GM19035 (cell line): ENCODE data around the gene PRAMEF8.
"Not testable (repeated sequence)": the region's sequence is repeated elsewhere in the genome, so short reads cannot be mapped to it uniquely, and the experiment has no call there.

Experiments
- ATAC-seq: cut with Tn5 transposase; IDR thresholded peaks from one replicate; pipeline ENCODE4 v1.9.1; 2021; ENCODE audit not compliant: unreplicated experiment

The PRAMEF8 gene

DNA sequence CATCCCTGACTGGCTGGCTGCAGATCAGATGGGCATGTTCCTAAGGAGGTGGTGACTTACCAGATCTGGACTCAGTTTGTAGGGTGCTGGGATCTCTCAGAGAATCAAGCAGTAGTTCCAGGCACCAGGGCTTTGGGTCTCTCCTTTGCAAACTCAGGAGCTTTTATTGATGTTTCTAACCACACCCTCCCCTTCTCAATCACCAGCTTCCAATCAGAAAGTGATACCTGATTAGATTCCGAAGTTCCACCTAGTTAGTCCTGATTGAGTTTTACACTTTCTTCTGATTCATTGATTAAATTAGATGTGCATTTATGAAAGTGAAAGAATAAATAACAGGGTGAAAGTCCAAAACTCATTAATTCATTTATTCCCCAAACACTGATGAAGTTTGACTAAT is at the start of gene PRAMEF8:
Gene PRAMEF8, minus strand, starts transcription at position 101 of the 400 bp plus-strand sequence. CDS start 1,046 bp downstream, outside the sequence.
- not testable (repeated sequence) for ATAC-seq

DNA sequence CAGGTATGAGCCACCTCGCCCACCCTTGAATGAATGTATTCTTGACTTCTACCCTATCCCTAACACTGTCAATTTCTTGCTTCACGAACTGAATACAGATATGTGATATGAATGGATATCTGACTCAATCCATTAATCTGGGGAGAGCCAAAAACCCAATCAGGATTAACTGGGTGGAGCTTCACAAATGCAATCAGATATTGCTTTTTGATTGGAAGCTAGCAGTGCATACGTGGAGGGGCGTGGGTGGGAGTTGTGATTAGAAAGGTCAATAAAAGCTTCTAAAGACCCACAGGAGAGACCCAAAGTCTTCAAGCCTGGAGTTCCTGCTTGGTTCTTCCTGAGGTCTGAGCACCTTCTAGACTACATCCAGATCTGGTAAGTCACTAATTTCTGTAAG is 30.3 kb upstream of the PRAMEF8 start, which contains the start of gene PRAMEF15:
Gene PRAMEF15, plus strand, starts transcription at position 301 of the 400 bp plus-strand sequence. CDS start 2,827 bp downstream, outside the sequence.
- not testable (repeated sequence) for ATAC-seq

DNA sequence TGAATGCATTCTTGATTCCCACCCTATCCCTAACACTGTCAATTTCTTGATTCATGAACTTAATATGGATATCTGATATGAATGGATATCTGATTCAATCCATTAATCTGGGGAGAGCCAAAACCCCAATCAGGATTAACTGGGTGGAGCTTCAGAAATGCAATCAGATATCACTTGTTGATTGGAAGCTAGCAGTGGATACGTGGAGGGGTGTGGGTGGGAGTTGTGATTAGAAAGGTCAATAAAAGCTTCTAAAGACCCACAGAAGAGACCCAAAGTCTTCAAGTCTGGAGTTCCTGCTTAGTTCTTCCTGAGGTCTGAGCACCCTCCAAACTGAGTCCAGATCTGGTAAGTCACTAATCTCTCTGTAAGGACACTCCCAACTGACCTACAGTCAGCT is 18.3 kb upstream of the PRAMEF8 start, which contains the start of gene PRAMEF33:
Gene PRAMEF33, plus strand, starts transcription at position 301 of the 400 bp plus-strand sequence. CDS start 2,416 bp downstream, outside the sequence.
- ATAC-seq: not testable (repeated sequence)

DNA sequence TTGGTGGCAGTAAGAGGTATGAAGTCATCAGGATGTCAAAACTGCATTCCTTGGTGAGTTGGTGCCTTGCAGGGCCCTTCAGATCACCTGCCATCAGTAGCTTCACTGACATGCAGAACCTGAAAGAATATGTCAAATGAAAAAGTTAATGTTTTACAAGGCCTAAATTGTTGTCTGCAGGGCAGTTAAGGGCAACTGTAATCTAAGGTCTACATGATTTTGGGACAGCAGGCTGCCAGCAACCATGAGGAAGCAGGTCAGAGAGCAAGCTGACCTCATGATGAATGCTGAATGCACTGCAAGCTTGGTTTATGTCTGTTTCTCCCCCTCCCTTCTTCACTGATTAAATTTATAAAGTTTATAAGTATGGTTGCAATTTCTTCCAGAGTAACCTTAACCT is 17.3 kb upstream of the PRAMEF8 start:
- ATAC-seq: not testable (repeated sequence)

DNA sequence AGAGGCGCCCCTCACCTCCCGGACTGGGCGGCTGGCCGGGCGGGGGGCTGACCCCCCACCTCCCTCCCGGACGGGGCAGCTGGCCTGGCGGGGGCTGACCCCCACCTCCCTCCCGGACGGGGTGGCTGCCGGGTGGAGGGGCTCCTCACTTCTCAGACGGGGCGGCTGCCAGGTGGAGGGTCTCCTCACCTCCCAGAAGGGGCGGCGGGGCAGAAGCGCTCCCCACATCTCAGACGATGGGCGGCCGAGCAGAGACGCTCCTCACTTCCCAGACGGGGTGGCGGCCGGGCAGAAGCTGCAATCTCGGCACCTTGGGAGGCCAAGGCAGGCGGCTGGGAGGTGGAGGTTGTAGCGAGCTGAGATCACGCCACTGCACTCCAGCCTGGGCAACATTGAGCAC is 13.8 kb upstream of the PRAMEF8 start:
- not testable (repeated sequence) for ATAC-seq

DNA sequence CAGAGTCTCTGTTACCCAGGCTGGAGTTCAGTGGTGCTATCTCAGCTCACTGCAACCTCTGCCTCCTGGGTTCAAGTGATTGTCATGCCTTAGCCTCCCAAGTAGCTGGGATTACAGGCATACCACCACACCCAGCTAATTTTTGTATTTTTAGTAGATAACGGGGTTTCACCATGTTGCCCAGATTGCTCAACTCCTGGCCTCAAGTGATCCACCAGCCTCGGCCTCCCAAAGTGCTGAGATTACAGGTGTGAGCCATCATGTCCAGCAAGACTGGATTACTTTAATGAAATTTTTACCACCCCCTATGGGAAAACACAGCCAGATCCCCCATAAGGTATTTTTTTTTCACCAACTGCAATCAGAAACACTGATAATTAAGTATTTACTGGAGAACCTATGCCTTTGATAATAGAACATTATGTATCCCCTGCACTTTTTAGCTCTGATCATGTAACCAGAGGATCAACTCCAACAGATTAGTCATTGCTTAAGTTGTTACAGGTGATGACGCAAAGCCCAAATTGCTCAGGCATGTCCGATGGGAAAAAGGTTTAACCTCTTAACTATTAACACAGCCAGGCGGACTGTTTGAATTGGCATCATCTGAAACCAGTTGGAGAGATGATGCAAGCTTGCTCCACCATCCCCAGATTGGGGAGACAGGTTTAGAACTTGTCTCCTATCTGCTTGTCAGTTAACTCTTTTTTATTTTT is 12.4 kb upstream of the PRAMEF8 start:
- not testable (repeated sequence) for ATAC-seq

DNA sequence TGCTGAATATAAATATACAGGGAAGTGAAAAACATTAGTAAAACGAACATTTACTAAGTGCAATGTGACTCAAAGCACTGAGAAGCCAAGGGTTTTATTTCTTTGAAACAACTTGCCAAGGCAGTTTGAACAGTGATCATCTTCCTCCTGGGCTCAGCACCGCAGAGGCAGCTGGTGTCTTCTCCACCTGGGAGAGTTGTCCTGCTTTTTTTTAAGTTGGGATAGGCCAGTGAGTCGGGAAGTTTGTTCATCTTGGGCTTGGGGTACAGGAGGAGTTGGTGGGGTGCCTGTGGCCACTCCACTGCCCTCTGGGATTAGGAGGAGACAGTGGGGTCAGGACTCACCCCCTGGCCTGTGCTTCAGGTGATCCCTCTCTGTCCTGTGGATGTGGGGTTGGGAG is 4.1 kb upstream of the PRAMEF8 start:
- not testable (repeated sequence) for ATAC-seq

DNA sequence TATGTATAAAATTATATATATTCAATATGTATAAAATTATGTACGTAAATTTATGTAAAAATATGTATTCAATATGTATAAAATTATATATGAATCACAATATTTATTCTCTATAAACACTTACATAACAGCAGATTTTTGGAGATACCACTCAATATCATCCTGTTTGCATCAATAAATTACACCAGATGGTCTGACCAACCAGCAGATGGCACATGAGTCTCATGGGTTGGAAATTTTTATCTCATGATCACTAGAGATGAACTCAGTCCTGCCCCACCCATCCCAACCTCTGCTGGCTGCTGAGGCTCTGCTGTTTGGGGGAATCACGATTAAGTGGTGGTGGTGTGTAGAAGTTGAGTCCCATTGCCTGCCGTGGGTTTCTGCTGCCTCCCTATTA is 5.3 kb downstream of the PRAMEF8 start:
- not testable (repeated sequence) for ATAC-seq

DNA sequence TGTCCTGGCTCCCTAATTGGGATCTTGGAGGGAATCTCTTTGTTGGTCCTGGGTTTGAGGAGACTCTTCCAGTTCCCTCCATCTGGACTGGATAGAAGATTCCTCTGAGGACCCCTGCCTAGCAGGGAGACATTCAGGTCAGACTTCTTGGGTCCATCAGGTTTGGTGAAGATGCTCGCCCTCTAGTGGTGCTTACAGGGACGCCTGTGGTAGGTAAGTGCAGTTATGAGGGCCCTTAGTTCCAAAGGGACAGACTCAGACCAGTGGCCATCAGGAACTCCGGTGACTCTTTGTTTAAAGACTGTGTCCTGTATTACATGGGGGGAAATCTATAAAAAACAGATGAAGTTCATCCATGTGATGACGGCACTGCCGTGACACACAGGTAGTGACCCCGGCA is 7.9 kb downstream of the PRAMEF8 start:
- ATAC-seq: not testable (repeated sequence)

DNA sequence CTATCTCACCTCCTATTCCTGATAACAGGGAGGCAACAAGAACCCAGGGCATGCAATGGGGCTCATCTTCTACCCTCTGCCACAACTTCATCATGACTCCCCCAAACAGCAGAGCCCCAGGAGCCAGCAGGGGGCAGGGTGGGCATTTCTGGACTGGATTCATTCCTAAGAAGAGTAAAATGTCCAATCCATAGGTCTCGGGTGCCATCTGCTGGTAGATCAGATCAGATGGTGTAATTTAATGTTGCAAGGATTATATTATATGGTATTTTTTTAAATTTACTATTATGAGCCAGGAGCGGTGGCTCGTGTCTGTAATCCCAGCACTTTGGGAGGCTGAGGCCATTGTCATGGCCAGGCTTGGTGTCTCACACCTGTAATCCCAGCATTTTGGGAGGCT is 19.8 kb downstream of the PRAMEF8 start:
- not testable (repeated sequence) for ATAC-seq

DNA sequence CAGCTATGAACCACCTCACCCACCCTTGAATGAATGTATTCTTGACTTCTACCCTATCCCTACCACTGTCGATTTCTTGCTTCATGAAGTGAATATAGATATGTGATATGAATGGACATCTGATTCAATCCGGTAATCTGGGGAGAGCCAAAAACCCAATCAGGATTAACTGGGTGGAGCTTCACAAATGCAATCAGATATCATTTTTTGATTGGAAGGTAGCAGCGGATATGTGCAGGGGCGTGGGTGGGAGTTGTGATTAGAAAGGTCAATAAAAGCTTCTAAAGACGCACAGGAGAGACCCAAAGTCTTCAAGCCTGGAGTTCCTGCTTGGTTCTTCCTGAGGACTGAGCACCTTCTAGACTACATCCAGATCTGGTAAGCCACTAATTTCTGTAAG is 31.0 kb downstream of the PRAMEF8 start, which contains the start of gene PRAMEF5:
Gene PRAMEF5, plus strand, starts transcription at position 301 of the 400 bp plus-strand sequence. CDS start 5,071 bp downstream, outside the sequence.
- ATAC-seq: not testable (repeated sequence)

DNA sequence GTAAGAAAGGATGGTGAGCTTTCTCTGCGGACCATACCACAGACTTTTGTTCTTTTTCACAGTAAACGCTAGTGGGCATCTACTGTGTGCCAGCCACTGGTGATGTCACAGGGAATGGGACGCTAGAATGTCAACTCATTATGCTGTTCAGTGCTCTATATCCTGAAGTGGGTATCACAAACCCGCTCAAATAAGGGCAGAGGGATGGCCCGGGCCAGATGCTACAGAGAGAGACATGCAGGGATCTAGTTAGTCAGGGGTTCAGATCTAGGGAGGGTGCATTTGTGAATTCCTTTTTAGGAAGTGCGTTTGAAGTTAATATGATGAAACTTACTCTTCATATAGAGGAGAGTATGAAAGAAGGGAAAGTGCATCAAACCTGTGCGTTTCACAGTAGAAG is 37.8 kb downstream of the PRAMEF8 start:
- not testable (repeated sequence) for ATAC-seq

DNA sequence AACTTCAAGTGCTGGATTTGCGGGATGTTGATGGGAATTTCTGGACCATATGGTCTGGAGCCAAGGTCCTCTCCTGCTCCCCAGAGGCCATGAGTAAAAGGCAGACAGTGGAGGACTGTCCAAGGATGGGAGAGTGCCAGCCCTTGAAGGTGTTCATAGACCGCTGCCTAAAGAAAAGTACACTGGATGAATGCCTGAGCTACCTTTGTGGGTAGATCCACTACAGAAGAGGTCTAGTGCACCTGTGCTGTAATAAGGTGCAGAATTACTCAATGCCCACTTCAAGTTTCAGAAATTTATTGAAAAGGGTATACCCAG is 38.4 kb downstream of the PRAMEF8 start:
- ATAC-seq: not testable (repeated sequence)

DNA sequence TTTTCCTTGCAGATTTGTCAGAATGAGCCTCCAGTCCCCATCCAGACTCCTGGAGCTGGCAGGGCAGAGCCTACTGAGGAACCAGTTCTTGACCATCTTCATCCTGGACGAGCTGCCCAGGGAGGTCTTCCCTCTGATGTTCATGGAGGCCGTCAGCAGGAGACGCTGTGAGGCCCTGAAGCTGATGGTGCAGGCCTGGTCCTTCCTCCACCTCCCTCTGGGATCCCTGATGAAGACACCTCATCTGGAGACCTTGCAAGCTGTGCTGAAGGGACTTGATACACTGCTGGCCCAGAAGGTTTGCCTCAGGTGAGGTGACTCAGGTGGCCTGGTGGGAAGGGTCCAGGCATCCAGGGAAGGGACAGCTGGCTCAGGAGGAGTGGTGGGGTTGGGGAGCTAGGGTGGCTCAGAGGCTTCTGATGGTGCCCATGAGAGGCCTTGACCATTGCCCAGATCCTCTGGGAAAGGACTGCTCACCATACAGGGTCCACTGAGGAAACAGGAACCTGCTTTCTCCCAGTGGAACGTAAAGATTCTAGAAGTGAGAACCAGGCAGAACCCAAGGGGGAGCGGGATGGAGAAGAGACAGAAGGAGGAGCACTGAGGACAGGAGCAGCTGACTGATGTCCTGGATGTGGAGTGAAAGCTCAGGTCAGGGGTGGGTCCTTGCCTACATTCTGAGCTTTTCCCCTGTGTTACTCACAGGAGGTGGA is 38.9 kb downstream of the PRAMEF8 start:
- ATAC-seq: not testable (repeated sequence)

DNA sequence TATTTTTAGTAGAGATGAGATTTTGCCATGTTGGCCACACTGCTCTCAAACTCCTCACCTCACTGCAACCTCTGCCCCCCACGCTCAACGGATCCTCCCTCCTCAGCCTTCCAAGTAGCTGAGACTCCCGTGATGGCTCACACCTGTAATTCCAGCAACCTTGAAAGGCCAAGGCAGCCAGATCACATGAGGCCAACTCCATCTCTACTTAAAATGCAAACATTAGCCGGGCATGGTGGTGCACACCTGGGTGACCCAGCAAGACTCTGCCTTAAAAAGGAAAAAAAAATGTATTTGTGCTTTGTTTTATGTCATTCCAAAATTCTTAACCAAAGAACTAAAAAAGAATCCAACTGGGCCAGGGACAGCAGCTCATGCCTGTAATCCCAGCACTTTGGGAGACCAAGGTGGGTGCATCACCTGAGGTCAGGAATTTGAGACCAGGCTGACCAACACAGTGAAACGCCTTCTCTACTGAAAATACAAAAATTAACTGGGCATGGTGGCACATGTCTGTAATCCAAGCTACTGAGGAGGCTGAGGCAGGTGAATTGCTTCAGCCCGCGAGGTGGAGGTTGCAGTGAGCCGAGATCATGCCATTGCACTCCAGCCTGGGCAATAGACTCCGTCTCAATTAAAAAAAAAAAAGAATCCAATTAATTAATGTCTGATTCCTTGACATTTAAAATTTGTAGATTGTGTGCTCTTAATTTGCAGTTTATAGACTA is 41.2 kb downstream of the PRAMEF8 start:
- not testable (repeated sequence) for ATAC-seq

DNA sequence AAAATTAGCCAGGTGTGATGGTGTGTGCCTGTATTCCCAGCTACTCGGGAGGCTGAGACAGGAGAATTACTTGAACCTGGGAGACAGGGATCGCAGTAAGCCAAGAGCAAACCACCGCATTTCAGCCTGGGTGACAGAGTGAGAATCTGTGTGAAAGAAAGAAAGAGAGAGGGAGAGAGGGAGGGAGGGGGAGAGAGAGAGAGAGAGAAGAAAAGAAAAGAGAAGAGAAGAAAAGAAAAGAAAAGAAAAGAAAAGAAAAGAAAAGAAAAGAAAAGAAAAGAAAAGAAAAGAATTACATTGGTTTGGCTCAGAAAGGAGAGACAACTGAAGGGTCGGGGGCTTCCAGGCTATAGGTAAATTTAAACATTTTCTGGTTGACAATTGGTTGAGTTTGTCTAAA is 45.3 kb downstream of the PRAMEF8 start:
- not testable (repeated sequence) for ATAC-seq

DNA sequence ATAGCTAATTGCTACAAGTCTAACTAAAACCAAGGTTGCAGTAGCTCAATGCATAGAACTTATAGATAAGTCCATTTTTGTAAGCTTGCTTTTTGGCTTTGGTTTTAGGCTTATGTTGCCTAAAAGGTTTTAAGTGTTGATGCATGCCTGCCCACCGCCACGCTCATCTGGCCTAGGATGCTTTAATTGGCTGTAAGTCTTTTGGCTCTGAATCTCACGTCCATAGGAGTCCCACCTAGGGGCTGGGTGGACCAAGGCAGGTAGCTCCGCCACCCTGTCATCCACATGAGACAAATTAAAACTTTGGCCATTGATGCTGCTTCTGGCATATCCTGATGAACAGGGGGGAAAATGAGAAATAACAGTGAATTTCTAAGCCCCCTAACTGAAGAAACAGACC is 47.4 kb downstream of the PRAMEF8 start:
- not testable (repeated sequence) for ATAC-seq

DNA sequence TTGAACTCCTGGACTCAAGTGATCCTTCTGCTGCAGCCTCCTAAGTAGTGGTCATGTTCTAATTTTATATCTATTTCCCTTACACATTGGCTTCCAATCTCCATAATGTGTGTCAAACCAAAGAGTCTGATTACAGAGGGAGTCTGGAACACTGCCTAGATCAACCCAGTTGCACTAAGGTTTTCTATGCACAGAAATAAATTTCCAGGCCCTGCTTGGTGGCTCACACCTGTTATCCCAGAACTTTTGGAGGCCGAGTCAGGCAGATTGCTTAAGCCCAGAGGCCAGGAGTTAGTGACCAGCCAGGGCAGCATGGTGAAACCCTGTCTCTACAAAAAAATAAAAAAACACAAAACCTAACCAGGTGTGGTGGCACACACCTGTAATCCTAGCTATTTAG is 50.9 kb downstream of the PRAMEF8 start:
- not testable (repeated sequence) for ATAC-seq

DNA sequence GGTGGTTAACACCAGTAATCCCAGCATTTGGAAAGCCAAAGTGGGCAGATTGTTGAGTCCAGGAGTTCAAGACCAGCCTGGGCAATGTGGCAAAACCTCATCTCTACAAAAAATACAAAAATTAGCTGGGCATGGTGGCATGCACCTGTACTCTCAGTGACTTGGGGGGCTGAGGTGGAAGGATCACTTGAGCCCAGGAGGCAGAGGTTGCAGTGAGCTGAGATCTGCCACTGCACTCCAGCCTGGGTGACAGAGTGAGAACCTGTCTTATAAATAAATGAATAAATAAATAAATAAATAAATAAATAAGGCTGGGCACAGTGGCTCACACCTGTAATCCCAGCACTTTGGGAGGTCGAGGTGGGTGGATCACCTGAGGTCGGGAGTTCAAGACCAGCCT is 52.9 kb downstream of the PRAMEF8 start:
- ATAC-seq: not testable (repeated sequence)
